Neural progenitor cell (in vitro differentiated cells): ENCODE results near the gene TBC1D7.

Source experiments
- CTCF ChIP-seq: fragments of 200-600 bp; sonication (generic); IDR thresholded peaks from 2 replicates; pipeline ENCODE4 v1.5.1; 2017; ENCODE audit warnings: antibody characterized with exemption, mild to moderate bottlenecking
- EZH2phosphoT487 ChIP-seq: fragments of 200-600 bp; sonication (generic); IDR thresholded peaks from 2 replicates; pipeline ENCODE4 v1.6.1; 2017; ENCODE audit warnings: antibody characterized with exemption

DNA sequence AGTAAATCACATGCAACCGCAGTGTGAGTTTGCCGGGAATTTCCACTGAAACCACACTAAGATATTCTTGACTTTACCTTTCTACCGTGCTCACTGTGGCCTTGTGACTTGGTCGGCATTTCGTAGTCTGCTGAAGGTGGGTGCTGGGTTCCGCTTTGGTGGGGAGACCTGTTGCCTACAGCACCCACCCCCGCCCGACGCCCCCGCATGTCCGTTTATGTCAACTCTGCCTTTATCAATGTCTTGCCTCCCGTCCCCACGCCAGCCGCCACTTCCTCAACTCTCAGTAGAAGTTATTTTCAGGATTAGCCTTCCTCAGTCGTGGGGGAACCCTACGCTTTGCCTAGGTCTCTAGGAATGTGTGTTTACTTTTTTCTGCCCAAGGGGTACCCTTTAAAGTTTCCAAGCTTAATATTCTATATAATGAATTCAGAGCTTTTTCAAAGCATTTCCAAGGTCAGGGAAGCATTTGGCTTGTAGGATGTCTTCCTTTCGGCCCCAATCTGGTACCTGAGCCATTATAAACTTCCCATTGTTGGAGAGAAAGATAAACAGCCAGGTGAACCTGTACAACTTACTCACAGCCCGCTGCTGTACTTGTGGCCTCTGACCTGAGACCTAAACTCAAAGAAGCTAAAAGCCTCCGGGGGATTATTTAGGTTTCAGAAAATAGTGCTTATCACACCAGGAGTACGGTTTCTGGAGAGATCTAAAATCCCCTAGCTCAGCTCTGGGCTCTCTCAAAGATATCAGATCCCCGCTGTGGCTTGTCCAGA, 54.2 kb downstream of the TBC1D7 start:
- TF ChIP-seq EZH2phosphoT487 (no peak), CTCF (no peak)
